C4-2B (cell line): Measurements from ENCODE around the gene COL6A5.

Source experiments
- H3K27ac ChIP-seq: fragments of 450-650 bp; 2 replicates; pipeline ENCODE4 v1.5.1; 2017
- CTCF ChIP-seq: fragments of 450-650 bp; conservative IDR thresholded peaks from 2 replicates; pipeline ENCODE4 v1.5.1; 2017; ENCODE audit warnings: mild to moderate bottlenecking
- ZFX ChIP-seq: fragments of 450-650 bp; IDR thresholded peaks from 2 replicates; pipeline ENCODE4 v1.6.1; 2017

COL6A5 gene

GRCh38 chr3:130456540-130456939 lies 111.1 kb downstream of the COL6A5 start:
- H3K27ac ChIP-seq: no peak overlapping the region
- no peak for TF ChIP-seq CTCF
- TF ChIP-seq ZFX: no peak

GRCh38 chr3:130457671-130458070 lies 112.2 kb downstream of the COL6A5 start:
- TF ChIP-seq ZFX (no peak), CTCF (no peak)
- no peak overlapping the region for H3K27ac ChIP-seq

- no peak overlapping the region for H3K27ac ChIP-seq
- no peak for TF ChIP-seq ZFX
- TF ChIP-seq CTCF: no peak
Measured at GRCh38 chr3:130459944-130460343, 114.5 kb downstream of the COL6A5 start.

- H3K27ac ChIP-seq: no peak overlapping the region
- TF ChIP-seq CTCF: no peak
- no peak for TF ChIP-seq ZFX
Measured at GRCh38 chr3:130462089-130462488, 116.6 kb downstream of the COL6A5 start.

GRCh38 chr3:130463221-130463620 lies 117.7 kb downstream of the COL6A5 start:
- no peak overlapping the region for H3K27ac ChIP-seq
- TF ChIP-seq CTCF: no peak
- no peak for TF ChIP-seq ZFX

GRCh38 chr3:130465521-130465920 lies 120.0 kb downstream of the COL6A5 start:
- H3K27ac ChIP-seq: no peak overlapping the region

GRCh38 chr3:130468311-130468710 lies 122.8 kb downstream of the COL6A5 start:
- H3K27ac ChIP-seq: no peak overlapping the region
- TF ChIP-seq ZFX: no peak
- TF ChIP-seq CTCF: no peak

More at GRCh38 chr3:130465521-130465920, 120.0 kb downstream of the COL6A5 start:
- TF ChIP-seq CTCF (no peak), ZFX (no peak)
